ENCODE results near the gene SCARF2. TPM values are rescaled to one million over a fixed set of nuclear protein-coding genes. Genes with fewer than 3 reads are reported as not detected.

The SCARF2 gene
- total and polyA plus RNA-seq, 2 of the 13 experiments (the other 11 are each of a cell fraction or from before 2014, with no cell fraction given) = 3.3 to 6.2 TPM

- TF ChIP-seq ARID4A (CRISPR knock-in tag; IDR thresholded peaks at IDR 0.05; ENCODE audit: borderline replicate concordance) = no peak; the same call in 1 of the 2 replicates
- TF ChIP-seq ZSCAN20 (CRISPR knock-in tag; IDR thresholded peaks at IDR 0.05; ENCODE audit: borderline replicate concordance) = no peak
- TF ChIP-seq NFKB2 (CRISPR knock-in tag; IDR thresholded peaks at IDR 0.05; ENCODE audit: borderline replicate concordance) = 0 out of 2 replicates have a peak, but pooled peaks have one; percentile 3
- TF ChIP-seq ZNF274 (CRISPR knock-in tag; IDR thresholded peaks at IDR 0.05) = peak; percentile 64; the same call in 1 of the 2 replicates
- peak; percentile 75; the same call in 1 of the 2 replicates for TF ChIP-seq DZIP1 (CRISPR knock-in tag; IDR thresholded peaks at IDR 0.05)
- TF ChIP-seq ATRX (CRISPR knock-in tag; IDR thresholded peaks at IDR 0.05; ENCODE audit: borderline replicate concordance) = no peak
- TF ChIP-seq SAP130 (CRISPR knock-in tag; IDR thresholded peaks at IDR 0.05; ENCODE audit: low read depth) = peak; percentile 11; the same call in 1 of the 2 replicates
- peak; percentile 59; the same call in 1 of the 2 replicates for TF ChIP-seq ZNF563 (CRISPR knock-in tag; IDR thresholded peaks at IDR 0.05)
- TF ChIP-seq SIN3A (IDR thresholded peaks at IDR 0.05; ENCODE audit: borderline replicate concordance, low read depth, low read length) = peak; percentile 19; the same call in 1 of the 2 replicates
- peak; percentile 62 for TF ChIP-seq MAX (IDR thresholded peaks at IDR 0.05)
- TF ChIP-seq ZNF281 (CRISPR knock-in tag; IDR thresholded peaks at IDR 0.05; ENCODE audit: borderline replicate concordance) = peak; percentile 54; the same call in 1 of the 2 replicates
- no peak for TF ChIP-seq REL (CRISPR knock-in tag; conservative IDR thresholded peaks at IDR 0.05)
- no peak for TF ChIP-seq ZNF570 (CRISPR knock-in tag; IDR thresholded peaks at IDR 0.05; ENCODE audit: borderline replicate concordance)
- TF ChIP-seq POGK (CRISPR knock-in tag; conservative IDR thresholded peaks at IDR 0.05) = 0 out of 2 replicates have a peak, but pooled peaks have one; percentile 27
- TF ChIP-seq HNRNPL (IDR thresholded peaks at IDR 0.05; ENCODE audit: low read depth, low read length) = no peak
Measured at GRCh38 chr22:20436768-20437612, 635 bp downstream of the SCARF2 start (continued).

All from HepG2 (cell line).